IPS DF 6.9 (cell line): ENCODE results near the gene MAFG.
"Not testable (repeated sequence)": the region's sequence is repeated elsewhere in the genome, so short reads cannot be mapped to it uniquely, and the experiment has no call there.

Experiments used
- DNase-seq: peaks from one replicate; pipeline ENCODE4 v3.0.0-alpha.2; 2013; ENCODE audit warnings: low read depth, low spot score
- H3K27ac ChIP-seq: one replicate; pipeline ENCODE4 v1.5.1; 2013; ENCODE audit warnings: low read length, control low read depth
- H3K27me3 ChIP-seq: 2 replicates; pipeline ENCODE4 v1.6.1; 2013; ENCODE audit warnings: mild to moderate bottlenecking, low read length; ENCODE audit not compliant: control insufficient read depth, insufficient read depth
- H3K36me3 ChIP-seq: 2 replicates; pipeline ENCODE4 v1.6.1; 2013; ENCODE audit warnings: low read length; ENCODE audit not compliant: control insufficient read depth, insufficient read depth
- H3K4me1 ChIP-seq: 2 replicates; pipeline ENCODE4 v1.6.1; 2013; ENCODE audit warnings: low read length; ENCODE audit not compliant: control insufficient read depth, insufficient read depth
- H3K4me3 ChIP-seq: 2 replicates; pipeline ENCODE4 v1.5.1; 2013; ENCODE audit warnings: mild to moderate bottlenecking, low read length
- H3K9me3 ChIP-seq: 2 replicates; pipeline ENCODE4 v1.6.1; 2013; ENCODE audit warnings: low read length, inconsistent platforms; ENCODE audit not compliant: control insufficient read depth, insufficient read depth
- WGBS: extraction: QIAGEN DNeasy Blood & Tissue Kit; methylation state at CpG from one replicate; pipeline ENCODE4 v1.1.7; 2013; ENCODE audit warnings: mixed read lengths, missing lambda C conversion rate; ENCODE audit not compliant: insufficient read length, insufficient coverage; 5-methylcytosine and 5-hydroxymethylcytosine counted together

Gene MAFG

DNA sequence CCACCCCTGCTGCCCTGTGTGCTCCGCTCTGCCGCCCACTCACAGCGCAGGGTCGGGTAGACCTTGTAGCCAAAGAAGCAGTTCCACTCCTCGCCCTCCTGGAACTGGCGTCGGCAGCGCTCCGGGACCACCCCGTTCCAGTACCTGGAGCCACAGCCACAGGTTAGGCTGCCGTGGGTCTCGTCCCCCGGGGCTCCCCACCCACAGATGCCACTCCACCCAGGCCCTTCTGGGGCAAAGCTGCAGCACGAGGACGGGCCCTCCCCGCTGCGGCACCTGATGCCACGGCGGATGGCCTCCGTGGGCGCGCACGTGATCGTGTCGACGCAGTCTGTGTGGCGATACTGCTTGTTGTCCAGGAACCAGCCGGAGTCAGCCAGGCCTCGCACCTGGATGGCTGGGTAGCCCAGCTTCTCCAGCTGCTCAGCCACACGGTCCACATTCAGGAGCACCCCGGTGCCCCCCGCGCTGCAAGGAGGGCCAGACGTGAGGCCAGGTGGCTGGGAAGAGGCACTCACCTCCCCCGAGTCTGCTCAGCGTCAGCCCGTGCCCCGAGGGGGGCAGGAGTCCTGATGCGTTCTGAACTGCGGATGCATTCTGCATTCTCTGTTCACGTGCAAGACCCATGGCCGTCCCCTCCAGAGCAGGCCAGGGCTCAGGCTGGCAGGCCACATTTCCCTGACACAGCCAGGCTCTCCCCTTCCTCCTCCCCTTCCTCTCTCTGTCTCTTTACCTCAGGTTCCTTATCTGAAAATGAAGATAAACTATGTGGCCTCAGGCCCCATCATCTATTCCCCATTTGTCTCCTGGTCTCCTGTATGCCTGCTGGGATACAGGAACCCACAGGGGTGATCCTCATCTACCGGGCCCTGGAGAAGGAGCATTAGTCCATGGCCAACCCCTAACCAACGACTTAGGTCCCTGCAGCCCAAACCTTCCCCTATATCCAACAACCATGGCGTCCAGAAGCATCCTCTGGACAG is 29.4 kb upstream of the MAFG start:
- Histone ChIP-seq H3K36me3 (no peaks in the 10 kb centered on the region; the same call in 1 of the 2 replicates), H3K9me3 (no peaks in the 10 kb centered on the region), H3K4me1 (no peaks in the 10 kb centered on the region), H3K27me3 (peaks cover 24% of the 10 kb centered on the region), H3K4me3 (no peak overlapping the region), H3K27ac (no peak overlapping the region)
- no peak for DNase-seq
- WGBS: no CpG with 5 or more reads among the region's 45 CpGs

GRCh38 chr17:81955756-81956544 is 28.4 kb upstream of the MAFG start:
- Histone ChIP-seq H3K4me1 (no peaks in the 10 kb centered on the region), H3K4me3 (no peak overlapping the region), H3K36me3 (no peaks in the 10 kb centered on the region; the same call in 1 of the 2 replicates), H3K27ac (no peak overlapping the region), H3K27me3 (peaks cover 24% of the 10 kb centered on the region), H3K9me3 (no peaks in the 10 kb centered on the region)
- whole genome bisulfite sequencing: 100% methylated on average over 1 of the region's 13 CpGs
- no peak for DNase-seq

DNA sequence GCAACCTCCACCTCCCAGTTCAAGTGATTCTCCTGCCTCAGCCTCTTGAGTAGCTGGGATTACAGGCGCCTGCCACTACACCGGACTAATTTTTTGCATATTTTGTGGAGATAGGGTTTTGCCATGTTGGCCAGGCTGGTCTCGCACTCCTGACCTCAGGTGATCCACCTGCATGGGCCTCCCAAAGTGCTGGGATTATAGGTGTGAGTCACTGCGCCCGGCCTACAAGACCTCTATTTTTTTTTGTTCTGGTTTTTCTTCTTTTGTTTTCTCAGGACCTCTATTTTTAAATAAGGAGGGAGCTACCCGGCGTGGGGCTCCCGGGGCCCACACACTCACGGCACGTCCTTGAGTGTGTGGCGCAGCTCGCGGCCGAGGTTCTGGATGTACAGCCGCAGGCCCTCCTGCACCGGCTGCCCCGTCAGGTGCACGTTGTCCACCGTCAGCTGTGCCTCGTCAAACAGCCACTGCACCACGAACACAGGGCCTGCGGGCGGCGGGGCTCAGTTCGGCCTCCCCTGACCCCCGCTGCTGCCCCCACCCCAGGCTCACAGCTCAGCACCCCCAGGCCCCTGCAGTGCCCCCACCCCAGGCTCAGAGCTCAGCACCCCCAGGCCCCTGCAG is 27.6 kb upstream of the MAFG start:
- no peaks in the 10 kb centered on the region; the same call in 1 of the 2 replicates for H3K36me3 ChIP-seq
- H3K27ac ChIP-seq: no peak overlapping the region
- no peak overlapping the region for H3K4me3 ChIP-seq
- no CpG with 5 or more reads among the region's 26 CpGs for WGBS
- DNase-seq: no peak
- H3K4me1 ChIP-seq: no peaks in the 10 kb centered on the region
- peaks cover 19% of the 10 kb centered on the region for H3K27me3 ChIP-seq
- H3K9me3 ChIP-seq: no peaks in the 10 kb centered on the region

GRCh38 chr17:81954131-81955057 is 26.9 kb upstream of the MAFG start:
- Histone ChIP-seq H3K36me3 (no peaks in the 10 kb centered on the region; the same call in 1 of the 2 replicates), H3K27ac (no peak overlapping the region), H3K27me3 (peaks cover 13% of the 10 kb centered on the region), H3K4me3 (no peak overlapping the region), H3K9me3 (no peaks in the 10 kb centered on the region), H3K4me1 (no peaks in the 10 kb centered on the region)
- DNase-seq: no peak
- WGBS: no CpG with 5 or more reads among the region's 19 CpGs

- not testable (repeated sequence) for H3K4me3 ChIP-seq, H3K9me3 ChIP-seq, H3K4me1 ChIP-seq, H3K36me3 ChIP-seq, H3K27me3 ChIP-seq, H3K27ac ChIP-seq, DNase-seq
- WGBS: no CpG with 5 or more reads among the region's 5 CpGs
Observed at GRCh38 chr17:81953443-81953842, 25.9 kb upstream of the MAFG start.

GRCh38 chr17:81952792-81953228 is 25.3 kb upstream of the MAFG start:
- Histone ChIP-seq H3K27ac (no peak overlapping the region), H3K4me3 (no peak overlapping the region), H3K4me1 (no peaks in the 10 kb centered on the region), H3K27me3 (no peaks in the 10 kb centered on the region; the same call in 1 of the 2 replicates), H3K36me3 (no peaks in the 10 kb centered on the region; the same call in 1 of the 2 replicates), H3K9me3 (no peaks in the 10 kb centered on the region)
- DNase-seq: no peak
- no CpG with 5 or more reads among the region's 16 CpGs for WGBS

GRCh38 chr17:81951785-81952684 is 24.5 kb upstream of the MAFG start:
- Histone ChIP-seq H3K4me3 (no peak overlapping the region), H3K9me3 (no peaks in the 10 kb centered on the region), H3K27ac (no peak overlapping the region), H3K27me3 (no peaks in the 10 kb centered on the region), H3K4me1 (no peaks in the 10 kb centered on the region), H3K36me3 (no peaks in the 10 kb centered on the region; the same call in 1 of the 2 replicates)
- no peak for DNase-seq
- no CpG with 5 or more reads among the region's 13 CpGs for whole genome bisulfite sequencing

DNA sequence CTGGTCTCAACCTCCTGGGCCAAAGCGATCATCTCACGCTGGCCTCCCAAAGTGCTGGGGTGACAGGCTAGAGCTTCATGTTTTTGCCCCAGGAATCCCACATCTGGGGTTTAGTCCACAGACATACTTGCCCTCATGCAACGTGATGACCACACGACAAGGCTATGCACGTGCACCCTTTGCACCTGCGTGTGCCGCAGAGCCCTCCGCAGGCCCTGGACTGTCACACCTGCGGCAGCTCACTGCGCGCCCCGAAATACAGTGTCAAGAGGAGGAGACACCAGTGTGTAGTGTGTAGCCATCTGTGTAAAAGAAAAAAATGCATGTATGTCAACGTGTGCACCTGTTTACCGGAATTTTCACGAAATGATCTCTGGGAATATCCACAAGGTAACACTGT is 23.0 kb upstream of the MAFG start:
- Histone ChIP-seq H3K27me3 (no peaks in the 10 kb centered on the region), H3K4me1 (no peaks in the 10 kb centered on the region), H3K4me3 (no peak overlapping the region), H3K36me3 (no peaks in the 10 kb centered on the region), H3K27ac (no peak overlapping the region), H3K9me3 (no peaks in the 10 kb centered on the region)
- DNase-seq: no peak
- no CpG with 5 or more reads among the region's 15 CpGs for WGBS
